ENCODE data around the gene TBXA2R.
A peak's percentile ranks its signal among the peaks of the same experiment; 100 is the strongest.
"Not testable (repeated sequence)": the region's sequence is repeated elsewhere in the genome, so short reads cannot be mapped to it uniquely, and the experiment has no call there.

TBXA2R gene

GRCh38 chr19:3632739-3633558 is 26.3 kb upstream of the TBXA2R start:
- peaks cover 22 to 31% of the 10 kb centered on the region in 2 donors for H3K36me3 Mint-ChIP-seq
- ATAC-seq (replicated peaks) (no peak), DNase-seq (no peak)
- no peaks in the 10 kb centered on the region for H3K9me3 Mint-ChIP-seq
- H3K4me3 Mint-ChIP-seq, result no peak overlapping the region
- H3K27ac Mint-ChIP-seq, result peak overlapping the region; percentile 87
- peaks cover 0 to 6% of the 10 kb centered on the region in 2 donors for H3K4me1 Mint-ChIP-seq
- no peaks in the 10 kb centered on the region for H3K27me3 Mint-ChIP-seq

- DNase-seq, result no peak
- no peaks in the 10 kb centered on the region for H3K27me3 Mint-ChIP-seq
- no peak for ATAC-seq (replicated peaks)
- no peak overlapping the region for H3K4me3 Mint-ChIP-seq
- H3K27ac Mint-ChIP-seq, result peak overlapping the region; percentile 20
- H3K9me3 Mint-ChIP-seq, result no peaks in the 10 kb centered on the region
- peaks cover 0 to 7% of the 10 kb centered on the region in 2 donors for H3K4me1 Mint-ChIP-seq
- H3K36me3 Mint-ChIP-seq, result peaks cover 21 to 30% of the 10 kb centered on the region in 2 donors
These were observed 25.4 kb upstream of the TBXA2R start for GRCh38 chr19:3632098-3632497.

GRCh38 chr19:3631053-3631861 is 24.6 kb upstream of the TBXA2R start:
- DNase-seq, result no peak
- Mint-ChIP-seq H3K36me3 (peaks cover 20 to 32% of the 10 kb centered on the region in 2 donors), H3K4me1 (peaks cover 8 to 16% of the 10 kb centered on the region in 2 donors), H3K9me3 (no peaks in the 10 kb centered on the region), H3K4me3 (no peak overlapping the region), H3K27ac (no peak overlapping the region), H3K27me3 (no peaks in the 10 kb centered on the region)
- ATAC-seq (replicated peaks), result no peak

- not testable (repeated sequence) for H3K9me3 Mint-ChIP-seq; H3K27ac Mint-ChIP-seq; H3K4me3 Mint-ChIP-seq; H3K27me3 Mint-ChIP-seq; DNase-seq; ATAC-seq (replicated peaks)
- Mint-ChIP-seq H3K36me3 (peaks cover 20 to 32% of the 10 kb centered on the region in 2 donors), H3K4me1 (peaks cover 19 to 37% of the 10 kb centered on the region in 2 donors)
These were observed 22.1 kb upstream of the TBXA2R start for GRCh38 chr19:3628766-3629165.

GRCh38 chr19:3627351-3627723 is 20.7 kb upstream of the TBXA2R start:
- H3K4me3 Mint-ChIP-seq, result peak overlapping the region; percentile 91 to 99
- no peak for DNase-seq
- no peaks in the 10 kb centered on the region for H3K9me3 Mint-ChIP-seq
- no peaks in the 10 kb centered on the region for H3K27me3 Mint-ChIP-seq
- H3K36me3 Mint-ChIP-seq, result peaks cover 18 to 27% of the 10 kb centered on the region in 2 donors
- H3K4me1 Mint-ChIP-seq, result peaks cover 19 to 37% of the 10 kb centered on the region in 2 donors
- no peak for ATAC-seq (replicated peaks)
- peak overlapping the region; percentile 99 for H3K27ac Mint-ChIP-seq

GRCh38 chr19:3626473-3627350 is 20.0 kb upstream of the TBXA2R start, which contains the start of gene CACTIN:
Gene CACTIN (minus strand): TSS chr19:3626790. CDS start chr19:3626762, 28 bp downstream.
- no peaks in the 10 kb centered on the region for H3K27me3 Mint-ChIP-seq
- H3K27ac Mint-ChIP-seq, result peak within 1 kb of the TSS; percentile 99
- no peaks in the 10 kb centered on the region for H3K9me3 Mint-ChIP-seq
- ATAC-seq (replicated peaks) (peak; percentile 96), DNase-seq (peak; percentile 98)
- peaks cover 19 to 29% of the 10 kb centered on the region in 2 donors for H3K36me3 Mint-ChIP-seq
- H3K4me3 Mint-ChIP-seq, result peak within 1 kb of the TSS; percentile 91 to 99
- H3K4me1 Mint-ChIP-seq, result peaks cover 21 to 37% of the 10 kb centered on the region in 2 donors

GRCh38 chr19:3625996-3626472 is 19.4 kb upstream of the TBXA2R start:
- H3K27me3 Mint-ChIP-seq, result no peaks in the 10 kb centered on the region
- no peak for DNase-seq
- H3K4me3 Mint-ChIP-seq, result peak overlapping the region; percentile 91 to 99
- no peaks in the 10 kb centered on the region for H3K9me3 Mint-ChIP-seq
- H3K36me3 Mint-ChIP-seq, result peaks cover 20 to 33% of the 10 kb centered on the region in 2 donors
- peak overlapping the region; percentile 99 for H3K27ac Mint-ChIP-seq
- ATAC-seq (replicated peaks), result peak; percentile 4 to 30
- peaks cover 21 to 37% of the 10 kb centered on the region in 2 donors for H3K4me1 Mint-ChIP-seq

GRCh38 chr19:3623716-3624115 is 17.0 kb upstream of the TBXA2R start:
- peaks cover 26 to 38% of the 10 kb centered on the region in 2 donors for H3K4me1 Mint-ChIP-seq
- H3K27ac Mint-ChIP-seq, result no peak overlapping the region
- H3K36me3 Mint-ChIP-seq, result peaks cover 20 to 37% of the 10 kb centered on the region in 2 donors
- no peak overlapping the region for H3K4me3 Mint-ChIP-seq
- no peaks in the 10 kb centered on the region for H3K9me3 Mint-ChIP-seq
- ATAC-seq (replicated peaks) (no peak), DNase-seq (no peak)
- no peaks in the 10 kb centered on the region for H3K27me3 Mint-ChIP-seq

- ATAC-seq (replicated peaks), result no peak
- Mint-ChIP-seq H3K9me3 (no peaks in the 10 kb centered on the region), H3K4me3 (no peak overlapping the region), H3K27me3 (no peaks in the 10 kb centered on the region), H3K27ac (peak overlapping the region; percentile 14), H3K4me1 (peaks cover 38 to 53% of the 10 kb centered on the region in 2 donors), H3K36me3 (peaks cover 21 to 45% of the 10 kb centered on the region in 2 donors)
- no peak for DNase-seq
These were observed 15.5 kb upstream of the TBXA2R start for GRCh38 chr19:3622224-3622623.

GRCh38 chr19:3621689-3622088 is 15.0 kb upstream of the TBXA2R start:
- ATAC-seq (replicated peaks) (no peak), DNase-seq (no peak)
- H3K9me3 Mint-ChIP-seq, result no peaks in the 10 kb centered on the region
- H3K4me3 Mint-ChIP-seq, result no peak overlapping the region
- no peak overlapping the region for H3K27ac Mint-ChIP-seq
- H3K27me3 Mint-ChIP-seq, result no peaks in the 10 kb centered on the region
- H3K36me3 Mint-ChIP-seq, result peaks cover 26 to 50% of the 10 kb centered on the region in 2 donors
- H3K4me1 Mint-ChIP-seq, result peaks cover 36 to 52% of the 10 kb centered on the region in 2 donors

GRCh38 chr19:3620817-3621547 is 14.3 kb upstream of the TBXA2R start:
- no peak for DNase-seq
- ATAC-seq (replicated peaks), result no peak
- Mint-ChIP-seq H3K27me3 (no peaks in the 10 kb centered on the region), H3K36me3 (peaks cover 24 to 51% of the 10 kb centered on the region in 2 donors), H3K27ac (no peak overlapping the region), H3K9me3 (no peaks in the 10 kb centered on the region), H3K4me1 (peaks cover 29 to 45% of the 10 kb centered on the region in 2 donors), H3K4me3 (no peak overlapping the region)

- H3K4me3 Mint-ChIP-seq, result no peak overlapping the region
- no peaks in the 10 kb centered on the region for H3K27me3 Mint-ChIP-seq
- H3K9me3 Mint-ChIP-seq, result no peaks in the 10 kb centered on the region
- H3K36me3 Mint-ChIP-seq, result peaks cover 27 to 56% of the 10 kb centered on the region in 2 donors
- no peak for ATAC-seq (replicated peaks)
- peak overlapping the region; percentile 25 for H3K27ac Mint-ChIP-seq
- H3K4me1 Mint-ChIP-seq, result peaks cover 28 to 38% of the 10 kb centered on the region in 2 donors
- no peak for DNase-seq
These were observed 13.6 kb upstream of the TBXA2R start for GRCh38 chr19:3620145-3620816.

- no peaks in the 10 kb centered on the region for H3K9me3 Mint-ChIP-seq
- H3K4me3 Mint-ChIP-seq, result no peak overlapping the region
- DNase-seq (no peak), ATAC-seq (replicated peaks) (no peak)
- no peak overlapping the region for H3K27ac Mint-ChIP-seq
- H3K27me3 Mint-ChIP-seq, result no peaks in the 10 kb centered on the region
- H3K36me3 Mint-ChIP-seq, result peaks cover 28 to 63% of the 10 kb centered on the region in 2 donors
- H3K4me1 Mint-ChIP-seq, result peaks cover 27 to 34% of the 10 kb centered on the region in 2 donors
These were observed 12.9 kb upstream of the TBXA2R start for GRCh38 chr19:3619631-3620012.

Data from stimulated activated naive B cell treated with anti-CD40 and anti-IgM and Interleukin-4, amounts not matched to agents 10 μg/mL and 1 μg/mL and 100 μg/mL, for 72 hours (primary cell).